Measurements from ENCODE around the gene LIME1.
"Not testable (repeated sequence)": the region's sequence is repeated elsewhere in the genome, so short reads cannot be mapped to it uniquely, and the experiment has no call there.

Gene LIME1

DNA sequence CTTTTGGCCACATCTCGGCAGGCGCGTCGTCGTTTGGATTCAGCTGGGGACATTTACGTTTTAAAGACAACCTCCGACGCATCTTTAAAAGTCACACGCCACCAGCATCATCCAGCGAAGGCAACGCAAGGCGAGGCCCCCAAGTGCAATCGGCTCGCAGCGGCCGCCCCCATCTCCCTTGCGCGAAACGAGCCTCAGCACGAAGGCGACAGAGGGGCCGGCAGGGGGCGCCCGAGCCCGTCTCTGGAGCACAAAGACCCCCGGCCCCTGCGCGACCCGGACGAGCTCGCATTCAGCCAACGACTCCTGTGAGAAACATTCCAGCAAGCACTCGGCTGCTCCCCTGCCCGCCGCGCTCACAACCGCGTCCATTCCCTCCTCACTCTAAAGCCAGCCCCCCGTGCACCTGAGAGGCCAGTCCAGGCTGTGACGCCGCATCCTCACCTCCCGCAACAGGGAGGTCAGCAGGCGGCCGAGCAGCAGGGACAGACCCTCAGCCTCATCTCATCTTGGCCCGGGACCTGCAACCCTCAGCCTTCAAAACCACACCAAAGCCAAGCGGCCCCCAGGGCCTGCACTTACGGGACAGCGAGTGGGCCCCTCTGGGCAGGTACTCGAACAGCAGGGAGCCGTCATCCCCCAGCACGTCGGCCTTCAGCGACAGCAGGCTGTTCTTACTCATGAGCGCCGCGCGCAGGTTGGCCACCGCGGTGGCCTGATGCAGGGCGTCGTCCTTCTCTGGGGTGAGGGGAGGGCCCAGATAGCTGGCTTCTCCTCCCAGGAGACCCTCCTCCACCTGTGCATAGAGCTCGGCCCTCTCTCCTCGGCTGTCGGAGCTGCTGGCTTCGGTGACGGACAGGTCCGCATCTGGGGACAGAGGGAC, 38.9 kb downstream of the LIME1 start:
- DNase-seq: peak in 2 of 3 donors; percentile 17 to 58

DNA sequence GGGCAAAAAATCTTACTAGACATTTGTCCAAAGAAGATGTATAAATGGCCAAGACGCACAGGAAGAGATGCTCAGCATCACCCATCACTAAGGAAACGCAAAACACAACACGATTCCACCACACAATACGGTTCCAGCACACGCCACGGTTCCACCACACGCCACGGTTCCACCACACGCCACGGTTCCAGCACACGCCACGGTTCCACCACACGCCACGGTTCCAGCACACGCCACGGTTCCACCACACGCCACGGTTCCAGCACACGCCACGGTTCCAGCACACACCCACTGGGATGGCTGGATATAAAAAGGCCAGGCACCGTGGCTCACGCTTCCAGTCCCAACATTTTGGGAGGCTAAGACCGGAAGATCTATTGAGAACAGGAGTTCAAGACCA, 40.4 kb downstream of the LIME1 start:
- not testable (repeated sequence) for DNase-seq

DNA sequence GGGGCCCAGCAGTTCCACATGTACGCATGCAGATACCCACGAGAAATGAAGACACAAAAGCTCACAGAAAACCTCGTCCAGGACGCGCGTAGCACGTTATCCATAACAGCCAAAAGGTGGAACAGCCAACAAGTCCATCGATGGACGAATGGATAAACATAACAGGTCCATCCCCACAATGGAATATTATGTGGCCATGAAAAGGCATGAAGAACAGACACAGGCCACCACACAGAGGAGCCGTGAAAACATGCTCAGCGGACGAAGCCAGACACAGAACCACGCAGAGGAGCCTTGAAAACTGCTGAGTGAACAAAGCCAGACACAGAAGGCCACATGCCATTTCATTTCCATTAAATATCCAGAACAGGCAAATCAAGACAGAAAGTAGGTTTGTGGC, 41.1 kb downstream of the LIME1 start:
- no peak for DNase-seq

DNA sequence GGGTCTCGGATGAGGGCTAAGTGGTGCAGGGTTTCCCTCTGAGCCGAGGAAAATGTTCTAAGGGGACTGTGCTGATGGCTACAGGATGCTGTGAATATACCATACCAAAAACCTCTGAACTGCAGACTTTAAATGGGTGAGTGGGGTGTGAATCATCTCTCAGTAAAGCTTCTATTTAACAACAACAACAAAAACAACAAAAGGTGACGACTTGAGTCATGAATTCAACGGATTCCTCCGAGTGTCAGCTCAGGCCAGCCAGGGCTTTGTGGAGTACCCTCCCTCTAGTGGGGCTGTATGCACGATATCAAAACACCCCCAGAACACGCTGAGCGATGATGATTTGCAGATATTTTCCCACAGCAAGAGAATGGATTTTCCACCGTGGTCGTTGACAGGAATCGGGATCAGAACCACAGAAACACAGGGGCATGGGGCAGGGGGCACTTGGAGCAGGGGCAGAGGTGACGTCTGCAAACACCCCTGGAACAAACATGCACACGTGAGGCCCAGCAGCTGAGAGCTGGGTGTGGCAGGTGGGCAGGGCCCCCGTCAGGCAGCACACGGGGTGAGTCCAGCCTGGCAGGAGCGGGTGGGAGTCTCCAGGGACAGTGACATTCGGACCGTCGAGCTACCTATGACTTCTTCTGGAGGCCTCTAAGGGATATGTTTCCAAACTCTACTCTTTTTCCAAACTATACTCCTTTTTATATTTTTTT, 41.7 kb downstream of the LIME1 start:
- no peak for DNase-seq

DNA sequence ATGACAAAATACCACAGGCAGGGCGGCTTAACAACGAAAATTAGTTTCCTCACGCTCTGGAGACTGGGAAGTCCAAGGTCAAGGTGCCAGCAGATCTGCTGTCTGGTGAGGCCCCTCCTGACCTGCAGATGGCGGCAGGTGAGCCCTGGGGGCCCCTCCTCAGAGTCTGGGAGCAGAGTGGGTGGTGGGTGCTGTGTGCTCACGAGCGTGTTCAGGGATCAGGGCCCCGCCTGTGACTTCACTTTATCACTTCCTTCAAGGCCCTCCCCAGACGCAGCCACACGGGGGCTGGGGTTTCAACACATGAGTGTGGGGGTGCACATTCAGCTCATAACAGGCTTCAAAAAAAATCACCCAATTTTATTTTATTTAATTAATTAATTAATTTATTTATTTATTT, 42.4 kb downstream of the LIME1 start:
- peak in 2 of 3 donors; percentile 8 to 31 for DNase-seq

DNA sequence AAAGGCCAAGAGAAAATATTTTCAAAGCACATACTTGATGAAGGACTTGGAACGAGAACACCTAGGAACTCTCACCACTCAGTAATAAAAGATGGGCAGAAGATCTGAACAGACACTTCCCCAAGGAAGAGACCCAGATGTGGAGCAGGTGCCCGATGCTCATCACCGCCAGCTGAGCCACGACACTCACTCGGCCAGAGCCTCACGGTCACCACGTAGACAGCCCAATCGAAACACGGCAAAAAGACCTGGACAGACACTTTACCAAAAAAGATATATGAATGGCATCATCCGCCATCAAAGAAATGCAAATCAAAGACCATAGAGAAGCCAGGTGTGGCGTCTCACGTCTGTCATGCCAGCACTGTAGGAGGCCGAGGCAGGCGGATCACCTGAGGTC, 44.7 kb downstream of the LIME1 start:
- DNase-seq: no peak

DNA sequence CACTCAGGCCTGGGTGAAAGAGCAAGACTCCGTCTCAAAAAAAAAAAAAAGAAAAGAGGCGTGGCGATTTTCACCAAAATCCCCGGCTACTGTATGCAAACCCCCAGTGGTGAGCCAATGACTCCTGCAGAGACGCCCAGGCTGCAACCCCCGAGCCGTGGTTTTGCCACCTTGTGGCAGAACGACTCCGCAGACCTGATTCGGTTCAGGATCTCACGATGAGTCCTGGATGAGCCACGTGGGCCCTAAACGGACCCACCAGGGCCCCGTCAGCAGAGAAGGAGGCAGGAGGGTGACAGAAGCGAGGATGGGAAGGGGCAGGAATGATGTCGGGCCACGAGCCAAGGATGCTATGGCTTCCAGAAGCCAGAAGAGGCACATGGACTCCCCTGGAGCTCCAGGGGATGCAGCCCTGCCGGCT, 45.6 kb downstream of the LIME1 start:
- DNase-seq: no peak

DNA sequence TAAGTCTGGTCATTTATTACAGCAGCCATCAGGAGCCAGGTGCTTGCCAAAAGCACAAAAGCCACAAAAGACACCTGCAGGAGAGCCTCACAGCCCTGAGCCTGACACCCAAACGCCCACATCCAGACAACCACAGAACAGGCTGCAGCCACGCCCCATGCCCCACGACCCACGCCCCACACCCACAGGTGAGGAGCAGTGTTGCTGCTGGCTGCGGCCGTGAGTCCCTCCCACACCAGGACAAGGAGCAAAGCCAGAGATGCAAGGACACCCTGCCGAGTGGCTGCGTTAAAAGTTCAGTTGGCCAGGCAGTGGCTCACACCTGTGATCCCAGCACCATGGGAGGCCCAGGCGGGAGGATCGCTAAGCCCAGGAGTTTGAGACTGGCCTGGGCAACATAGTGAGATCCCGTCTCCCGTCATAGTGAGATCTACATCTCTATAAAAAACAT, 46.1 kb downstream of the LIME1 start:
- DNase-seq: no peak

DNA sequence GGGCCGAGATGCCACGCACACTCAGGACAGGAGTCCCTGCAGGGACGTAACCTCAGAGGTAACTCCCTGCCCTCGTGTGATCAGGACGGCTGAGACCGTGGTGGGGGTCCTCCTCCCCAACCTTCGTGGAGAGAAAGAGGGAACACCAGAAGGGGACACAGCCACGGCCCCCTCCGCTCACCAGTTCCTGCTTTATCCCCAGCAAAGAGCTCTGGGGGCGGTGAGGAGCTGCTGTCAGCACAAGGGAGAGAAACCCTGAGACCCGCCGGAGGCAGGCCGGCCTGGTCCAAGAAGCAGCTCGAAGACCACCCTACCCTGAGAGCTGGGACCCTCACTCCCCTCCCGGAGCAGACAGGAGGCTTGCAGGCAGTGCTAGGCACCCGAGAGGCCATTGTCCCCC, 47.5 kb downstream of the LIME1 start:
- no peak for DNase-seq

DNA sequence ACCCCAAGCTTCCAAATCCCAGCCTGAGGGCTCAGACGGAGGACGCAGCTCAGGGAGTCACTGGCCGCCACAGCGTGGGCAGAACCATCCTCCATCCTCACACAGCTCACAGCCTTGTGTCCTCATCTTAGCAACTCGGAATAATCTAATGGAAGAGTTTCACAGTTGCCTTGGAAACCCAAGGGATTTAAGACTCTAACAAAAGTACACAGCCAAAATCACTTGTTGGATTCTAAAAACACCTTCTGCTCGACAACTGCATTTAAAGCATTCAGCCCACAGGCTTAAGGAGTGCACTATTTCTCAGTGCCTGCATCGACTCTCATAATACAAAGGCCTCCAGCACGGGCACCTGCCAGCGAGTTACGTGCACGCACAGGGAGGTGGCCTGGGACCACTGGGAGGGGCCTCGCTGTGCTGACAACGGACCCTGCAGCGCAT, 49.2 kb downstream of the LIME1 start:
- DNase-seq: no peak

DNA sequence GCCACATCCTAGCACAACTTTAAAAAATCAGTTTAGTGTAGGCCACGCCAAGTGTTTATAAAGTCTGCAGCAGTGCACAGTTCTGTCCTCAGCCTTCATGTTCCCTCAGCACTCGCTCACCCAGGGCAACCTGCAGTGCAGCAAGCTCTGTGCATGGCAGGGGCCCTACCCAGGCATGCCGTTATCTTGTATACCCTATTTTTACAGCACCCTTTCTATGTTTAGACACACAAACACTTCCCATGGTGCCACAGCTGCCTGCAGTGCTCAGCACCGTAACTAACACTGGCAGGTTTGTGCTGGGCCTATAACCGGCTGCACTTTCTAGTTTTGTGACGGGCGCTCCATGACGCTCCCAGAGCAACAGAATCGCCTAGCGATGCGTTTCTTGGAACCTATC, 50.8 kb downstream of the LIME1 start:
- no peak for DNase-seq

DNA sequence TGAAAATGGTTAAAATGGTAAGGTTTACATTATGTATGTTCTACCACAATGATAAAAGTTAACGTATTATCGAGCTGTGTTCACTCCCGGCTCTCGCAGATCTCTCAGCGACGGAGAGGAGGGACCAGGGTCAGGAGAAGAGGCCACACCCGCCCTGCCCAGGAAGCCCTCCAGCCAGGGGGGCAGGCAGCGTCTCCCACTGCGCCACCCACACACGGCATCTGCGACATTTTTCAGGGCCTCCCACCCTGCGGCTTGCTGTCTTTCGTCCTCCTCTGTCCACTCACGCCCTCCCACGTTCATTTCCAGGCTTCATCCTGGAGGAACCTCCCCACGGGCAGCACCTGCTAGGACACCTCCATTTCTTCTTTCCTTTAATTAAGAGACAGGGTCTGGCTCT, 51.3 kb downstream of the LIME1 start:
- DNase-seq: no peak
